SIG-M5 treated with dmso at 0.1 percent for 504 hours (cell line): Measurements from ENCODE around the gene HERC3.

Source experiments
- DNase-seq: peaks from one replicate; lab custom pipeline; 2025; ENCODE audit not compliant: unreplicated experiment; lab: John Stamatoyannopoulos, UW

The HERC3 gene

GRCh38 chr4:88659055-88659889 lies 67.0 kb downstream of the HERC3 start:
- DNase-seq: peak; percentile 46

GRCh38 chr4:88659890-88660208 lies 67.6 kb downstream of the HERC3 start:
- no peak for DNase-seq

GRCh38 chr4:88660446-88661294 lies 68.4 kb downstream of the HERC3 start:
- no peak for DNase-seq

DNA sequence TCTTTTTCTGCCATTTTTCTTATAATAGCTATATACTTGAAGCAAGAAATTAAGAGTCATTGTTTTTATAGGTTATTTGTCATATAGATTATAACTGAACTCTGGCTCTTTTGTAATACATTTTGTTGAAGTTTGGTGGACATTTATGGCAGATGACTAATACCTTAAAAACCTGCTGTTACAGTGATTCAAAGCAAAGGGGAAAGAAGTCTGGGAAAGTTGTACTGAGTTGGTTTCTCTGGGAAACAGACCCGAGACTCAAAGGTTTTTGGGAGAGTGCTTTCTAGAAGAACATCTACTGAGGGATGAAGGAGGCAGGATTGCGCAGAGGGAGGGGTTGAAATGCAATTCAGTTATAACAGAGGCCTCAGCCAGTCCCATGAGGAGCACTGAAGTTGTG lies 69.5 kb downstream of the HERC3 start:
- DNase-seq: no peak

DNA sequence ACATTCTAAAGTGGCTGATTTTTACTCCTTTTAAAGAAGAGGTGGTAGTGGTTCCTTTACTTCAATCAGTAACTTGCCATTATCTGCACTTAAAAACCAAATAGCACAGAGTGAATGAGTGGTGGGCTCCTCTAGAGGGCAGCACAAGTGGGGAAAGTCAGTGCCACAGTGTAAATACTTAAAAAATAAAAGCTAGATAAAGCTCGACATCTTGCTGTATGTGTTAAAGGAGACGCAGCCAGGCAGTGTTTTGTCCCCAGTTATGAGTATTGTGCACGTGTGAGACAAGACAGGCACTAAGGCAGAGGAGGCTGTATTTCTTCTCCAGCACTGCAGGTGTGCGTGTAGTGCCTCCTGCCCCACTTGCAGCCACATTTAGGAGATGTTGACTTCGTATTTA lies 80.7 kb downstream of the HERC3 start:
- peak; percentile 36 for DNase-seq

- DNase-seq: no peak
Observed at GRCh38 chr4:88673886-88674285, 81.6 kb downstream of the HERC3 start.

- DNase-seq: no peak
Observed at GRCh38 chr4:88674565-88674964, 82.3 kb downstream of the HERC3 start.

- no peak for DNase-seq
Observed at GRCh38 chr4:88674979-88675378, 82.7 kb downstream of the HERC3 start.

- DNase-seq: no peak
Observed at GRCh38 chr4:88675543-88675942, 83.3 kb downstream of the HERC3 start.

DNA sequence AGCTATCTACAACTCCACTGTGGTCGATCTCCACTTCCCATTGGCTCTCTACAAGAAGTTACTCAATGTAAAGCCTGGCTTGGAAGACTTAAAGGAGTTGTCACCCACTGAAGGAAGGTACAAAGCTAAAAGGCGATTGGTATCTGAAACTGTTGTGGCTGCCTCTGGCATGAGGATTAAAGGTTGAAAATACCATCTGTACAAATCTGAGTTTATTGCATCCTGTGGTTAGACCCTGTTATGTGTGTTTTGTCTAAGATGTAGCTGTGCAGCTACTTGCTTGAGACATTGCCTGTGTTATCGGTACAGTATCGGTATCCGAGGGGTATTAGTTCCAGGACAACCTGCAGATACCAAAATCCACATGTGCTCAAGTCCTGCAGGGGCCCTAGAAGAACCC lies 88.9 kb downstream of the HERC3 start:
- DNase-seq: no peak

GRCh38 chr4:88690355-88690754 lies 98.1 kb downstream of the HERC3 start:
- no peak for DNase-seq

GRCh38 chr4:88693792-88694191 lies 101.5 kb downstream of the HERC3 start:
- no peak for DNase-seq

DNA sequence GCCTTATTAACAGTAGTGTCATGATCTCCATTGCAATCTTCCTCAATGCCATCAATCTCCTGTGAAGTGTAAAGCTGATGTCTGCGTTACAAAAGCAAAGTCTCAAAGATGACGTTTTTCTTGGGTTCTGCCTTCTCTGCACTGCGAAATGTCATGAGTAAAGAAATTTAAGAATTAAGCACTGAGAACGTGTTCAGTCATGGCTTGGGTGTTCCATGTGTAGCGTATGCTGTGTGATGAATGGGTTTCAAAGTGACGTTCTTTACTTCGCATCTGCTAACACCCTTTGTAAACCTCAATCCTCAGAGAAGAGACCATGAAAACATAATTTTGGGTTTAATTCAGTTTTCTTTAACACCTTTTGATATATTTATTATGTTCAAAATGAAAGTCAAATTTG lies 104.3 kb downstream of the HERC3 start:
- DNase-seq: no peak

- DNase-seq: no peak
Observed at GRCh38 chr4:88697141-88697540, 104.9 kb downstream of the HERC3 start.

GRCh38 chr4:88697588-88698329 lies 105.5 kb downstream of the HERC3 start, which contains the start of gene NAP1L5:
NAP1L5 (minus strand) TSS chr4:88697829; CDS start chr4:88697754, 75 bp downstream.
- DNase-seq: peak; percentile 16

DNA sequence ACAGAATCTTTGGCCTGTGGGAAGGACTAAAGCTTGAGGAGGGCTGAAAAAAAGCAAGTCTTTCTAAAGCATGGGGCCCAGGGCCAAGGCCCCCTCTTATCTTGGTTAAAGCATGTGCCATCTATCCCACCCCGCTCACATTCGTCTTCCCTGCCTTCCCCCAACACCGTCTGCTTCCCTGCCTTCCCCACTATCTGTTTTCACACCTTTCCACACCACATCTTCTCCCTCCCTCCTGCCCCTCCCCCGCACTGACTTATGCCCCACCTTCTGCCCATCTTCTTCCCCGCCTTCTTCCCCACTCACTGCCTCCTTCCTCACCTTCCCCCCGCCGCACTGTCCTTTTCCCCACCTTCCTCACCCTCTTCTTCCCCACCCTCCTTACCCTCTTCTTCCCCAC lies 106.2 kb downstream of the HERC3 start:
- DNase-seq: no peak

GRCh38 chr4:88702782-88703181 lies 110.5 kb downstream of the HERC3 start:
- no peak for DNase-seq

- no peak for DNase-seq
Observed at GRCh38 chr4:88705223-88705622, 112.9 kb downstream of the HERC3 start.

GRCh38 chr4:88705805-88706492 lies 113.7 kb downstream of the HERC3 start:
- peak; percentile 7 for DNase-seq

- peak; percentile 3 for DNase-seq
Observed at GRCh38 chr4:88706574-88706973, 114.3 kb downstream of the HERC3 start.

GRCh38 chr4:88709989-88710388 lies 117.7 kb downstream of the HERC3 start:
- no peak for DNase-seq
